HG03469 (cell line): ENCODE data around the gene GRIK3.

Source experiments
- ATAC-seq: cut with Tn5 transposase; IDR thresholded peaks from one replicate; pipeline ENCODE4 v1.9.1; 2021; ENCODE audit warnings: mild to moderate bottlenecking, moderate library complexity, moderate number of reproducible peaks; ENCODE audit not compliant: unreplicated experiment

Gene GRIK3

GRCh38 chr1:36835696-36836095 lies 198.6 kb downstream of the GRIK3 start:
- no peak for ATAC-seq

- ATAC-seq, result no peak
Observed at GRCh38 chr1:36835017-36835695, 199.2 kb downstream of the GRIK3 start.

- no peak for ATAC-seq
Observed at GRCh38 chr1:36834586-36834985, 199.7 kb downstream of the GRIK3 start.

GRCh38 chr1:36831186-36831810 lies 203.0 kb downstream of the GRIK3 start:
- ATAC-seq, result no peak

GRCh38 chr1:36829961-36830360 lies 204.4 kb downstream of the GRIK3 start:
- ATAC-seq, result no peak

- no peak for ATAC-seq
Observed at GRCh38 chr1:36829066-36829465, 205.2 kb downstream of the GRIK3 start.

- no peak for ATAC-seq
Observed at GRCh38 chr1:36825226-36825625, 209.1 kb downstream of the GRIK3 start.

- ATAC-seq, result no peak
Observed at GRCh38 chr1:36824390-36824861, 209.9 kb downstream of the GRIK3 start.

GRCh38 chr1:36822648-36823047 lies 211.7 kb downstream of the GRIK3 start:
- no peak for ATAC-seq

- no peak for ATAC-seq
Observed at GRCh38 chr1:36821386-36821785, 212.9 kb downstream of the GRIK3 start.

- no peak for ATAC-seq
Observed at GRCh38 chr1:36818771-36819170, 215.5 kb downstream of the GRIK3 start.

- no peak for ATAC-seq
Observed at GRCh38 chr1:36816348-36816747, 218.0 kb downstream of the GRIK3 start.

GRCh38 chr1:36814774-36815173 lies 219.5 kb downstream of the GRIK3 start:
- ATAC-seq, result no peak

- ATAC-seq, result no peak
Observed at GRCh38 chr1:36814083-36814482, 220.2 kb downstream of the GRIK3 start.

- ATAC-seq, result no peak
Observed at GRCh38 chr1:36807262-36807661, 227.1 kb downstream of the GRIK3 start.

- no peak for ATAC-seq
Observed at GRCh38 chr1:36805979-36806640, 228.2 kb downstream of the GRIK3 start.

GRCh38 chr1:36804669-36805314 lies 229.5 kb downstream of the GRIK3 start:
- ATAC-seq, result no peak

- no peak for ATAC-seq
Observed at GRCh38 chr1:36803868-36804570, 230.3 kb downstream of the GRIK3 start.

- no peak for ATAC-seq
Observed at GRCh38 chr1:36802018-36802417, 232.3 kb downstream of the GRIK3 start.

- ATAC-seq, result no peak
Observed at GRCh38 chr1:36797761-36798160, 236.6 kb downstream of the GRIK3 start.

GRCh38 chr1:36796733-36797132 lies 237.6 kb downstream of the GRIK3 start:
- ATAC-seq, result no peak
